ENCODE results near the gene CEP350.

CEP350 gene

DNA sequence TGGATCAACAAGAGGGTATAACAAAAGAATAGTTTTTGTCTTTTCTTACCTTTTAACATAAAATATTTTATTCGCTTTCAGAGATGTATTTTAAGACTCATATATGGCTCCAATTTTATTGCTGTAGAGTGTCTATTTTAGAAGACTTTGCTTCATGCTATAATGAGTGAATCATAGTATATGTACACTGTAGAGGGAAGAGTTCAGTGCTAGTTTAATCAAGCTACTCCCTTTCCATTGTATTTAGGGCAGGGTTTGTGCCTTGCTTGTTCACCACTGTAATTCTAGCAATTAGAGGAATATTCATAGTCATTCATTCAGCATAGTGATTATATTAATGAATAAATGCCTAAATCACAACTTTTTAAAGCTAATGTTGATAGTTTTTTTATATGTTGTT, 78.8 kb downstream of the CEP350 start:
- Histone ChIP-seq H2BK120ac (ENCODE audit: insufficient read depth, low read length, poor library complexity) (no peak overlapping the region), H3K9me3 (ENCODE audit: insufficient read depth, low read depth, low read length) (no peaks in the 10 kb centered on the region), H4K12ac (ENCODE audit: low read depth, low read length) (no peak overlapping the region), H2BK5ac (ENCODE audit: low read depth, low read length, poor library complexity) (no peak overlapping the region), H3K27ac (ENCODE audit: low read depth, low read length) (no peak overlapping the region), H3K27me3 (ENCODE audit: insufficient read depth, low read length) (no peaks in the 10 kb centered on the region), H3K4me2 (ENCODE audit: low read length) (no peak overlapping the region), H3K4me3 (ENCODE audit: low read depth, low read length) (no peak overlapping the region), H3K4me1 (ENCODE audit: control insufficient read depth in 1 of 2, insufficient read depth in 2 of 2, low read length in 2 of 2) (no peaks in the 10 kb centered on the region), H3K79me2 (ENCODE audit: control insufficient read depth, insufficient read depth, low read length, poor library complexity) (no peaks in the 10 kb centered on the region), H3K18ac (ENCODE audit: low read length) (no peak overlapping the region), H2BK12ac (ENCODE audit: low read length) (no peak overlapping the region), H3K14ac (ENCODE audit: low read length) (no peak overlapping the region), H3K4ac (ENCODE audit: low read depth, low read length) (no peak overlapping the region), H3K9ac (ENCODE audit: low read length) (no peak overlapping the region), H4K8ac (ENCODE audit: low read depth, low read length) (no peak overlapping the region), H3K23ac (ENCODE audit: low read length) (no peak overlapping the region), H2AK5ac (ENCODE audit: low read length) (no peak overlapping the region), H3K79me1 (ENCODE audit: low read length) (no peaks in the 10 kb centered on the region), H3K36me3 (ENCODE audit: control insufficient read depth in 1 of 2, insufficient read depth in 2 of 2, low read length in 2 of 2) (peaks cover 4% of the 10 kb centered on the region in 2 experiments), H2AFZ (ENCODE audit: insufficient read depth, low read length, poor library complexity) (no peak overlapping the region), H4K91ac (ENCODE audit: low read depth, low read length) (no peak overlapping the region)
- WGBS (ENCODE audit: extremely low coverage, insufficient coverage, insufficient read length): no CpG with 5 or more reads among the region's 1 CpG
- DNase-seq: no peak

DNA sequence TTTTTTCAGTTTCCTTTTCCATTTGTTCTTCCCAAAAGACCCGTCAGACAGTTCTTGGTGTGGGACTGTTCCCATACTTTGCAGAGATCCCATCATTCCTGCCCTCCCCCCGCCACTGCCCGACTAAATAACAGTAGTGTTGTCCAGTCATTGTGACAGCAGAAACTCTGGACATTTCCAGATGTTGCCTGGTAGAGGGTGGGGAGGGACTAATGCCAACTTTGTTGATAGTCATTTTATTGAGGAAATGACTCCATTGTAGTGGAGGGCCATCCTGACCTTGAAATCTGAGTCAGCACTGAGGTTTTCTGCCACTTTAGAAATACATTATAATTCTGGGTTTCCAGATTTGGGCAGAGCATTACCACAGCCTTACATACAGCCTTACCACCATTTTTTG, 85.4 kb downstream of the CEP350 start:
- WGBS (ENCODE audit: extremely low coverage, insufficient coverage, insufficient read length): no CpG with 5 or more reads among the region's 3 CpGs
- H3K18ac ChIP-seq (ENCODE audit: low read length): no peak overlapping the region

DNA sequence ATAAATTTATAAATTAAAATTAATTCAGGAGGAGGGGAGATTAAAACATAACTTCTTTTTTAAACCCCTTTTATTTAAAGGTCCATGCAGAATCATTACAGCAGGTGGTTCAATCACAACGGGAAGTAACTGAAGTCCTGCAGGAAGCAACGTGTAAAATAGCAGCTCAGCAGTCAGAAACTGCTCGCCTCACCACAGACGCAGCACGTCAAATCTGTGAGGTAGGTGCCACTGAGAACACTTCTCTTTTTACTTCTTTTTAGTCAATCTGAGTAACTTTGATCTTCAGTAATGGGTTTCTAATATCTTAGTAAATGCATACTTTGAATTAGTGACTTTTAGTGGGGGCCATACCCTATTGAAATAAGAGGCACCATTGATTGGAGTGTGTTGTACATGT, 87.0 kb downstream of the CEP350 start:
- Histone ChIP-seq H3K4me2 (ENCODE audit: low read length) (no peak overlapping the region), H2BK12ac (ENCODE audit: low read length) (no peak overlapping the region), H2AFZ (ENCODE audit: insufficient read depth, low read length, poor library complexity) (no peak overlapping the region), H3K9me3 (ENCODE audit: insufficient read depth, low read depth, low read length) (no peaks in the 10 kb centered on the region), H2BK5ac (ENCODE audit: low read depth, low read length, poor library complexity) (no peak overlapping the region), H3K27ac (ENCODE audit: low read depth, low read length) (no peak overlapping the region), H2AK5ac (ENCODE audit: low read length) (no peak overlapping the region), H4K91ac (ENCODE audit: low read depth, low read length) (no peak overlapping the region), H3K79me2 (ENCODE audit: control insufficient read depth, insufficient read depth, low read length, poor library complexity) (no peaks in the 10 kb centered on the region), H4K8ac (ENCODE audit: low read depth, low read length) (no peak overlapping the region), H3K4ac (ENCODE audit: low read depth, low read length) (no peak overlapping the region), H3K4me3 (ENCODE audit: low read depth, low read length) (no peak overlapping the region), H3K18ac (ENCODE audit: low read length) (no peak overlapping the region), H3K36me3 (ENCODE audit: control insufficient read depth in 1 of 2, insufficient read depth in 2 of 2, low read length in 2 of 2) (peaks cover 9 to 11% of the 10 kb centered on the region in 2 experiments), H3K79me1 (ENCODE audit: low read length) (no peaks in the 10 kb centered on the region), H3K4me1 (ENCODE audit: control insufficient read depth in 1 of 2, insufficient read depth in 2 of 2, low read length in 2 of 2) (no peaks in the 10 kb centered on the region), H3K23ac (ENCODE audit: low read length) (no peak overlapping the region), H4K12ac (ENCODE audit: low read depth, low read length) (no peak overlapping the region), H3K9ac (ENCODE audit: low read length) (no peak overlapping the region), H3K14ac (ENCODE audit: low read length) (no peak overlapping the region), H2BK120ac (ENCODE audit: insufficient read depth, low read length, poor library complexity) (no peak overlapping the region), H3K27me3 (ENCODE audit: insufficient read depth, low read length) (no peaks in the 10 kb centered on the region)
- no CpG with 5 or more reads among the region's 5 CpGs for WGBS (ENCODE audit: extremely low coverage, insufficient coverage, insufficient read length)
- DNase-seq: no peak

More for the DNA sequence above, 85.4 kb downstream of the CEP350 start:
- Histone ChIP-seq H3K27me3 (ENCODE audit: insufficient read depth, low read length) (no peaks in the 10 kb centered on the region), H2BK120ac (ENCODE audit: insufficient read depth, low read length, poor library complexity) (no peak overlapping the region), H3K27ac (ENCODE audit: low read depth, low read length) (no peak overlapping the region), H4K8ac (ENCODE audit: low read depth, low read length) (no peak overlapping the region), H2AFZ (ENCODE audit: insufficient read depth, low read length, poor library complexity) (no peak overlapping the region), H2BK5ac (ENCODE audit: low read depth, low read length, poor library complexity) (no peak overlapping the region), H2BK12ac (ENCODE audit: low read length) (no peak overlapping the region), H3K4ac (ENCODE audit: low read depth, low read length) (no peak overlapping the region), H3K9ac (ENCODE audit: low read length) (no peak overlapping the region), H2AK5ac (ENCODE audit: low read length) (no peak overlapping the region), H3K4me2 (ENCODE audit: low read length) (no peak overlapping the region), H3K4me3 (ENCODE audit: low read depth, low read length) (no peak overlapping the region), H3K14ac (ENCODE audit: low read length) (no peak overlapping the region), H3K4me1 (ENCODE audit: control insufficient read depth in 1 of 2, insufficient read depth in 2 of 2, low read length in 2 of 2) (no peaks in the 10 kb centered on the region), H3K23ac (ENCODE audit: low read length) (no peak overlapping the region), H4K12ac (ENCODE audit: low read depth, low read length) (no peak overlapping the region), H3K9me3 (ENCODE audit: insufficient read depth, low read depth, low read length) (no peaks in the 10 kb centered on the region), H3K36me3 (ENCODE audit: control insufficient read depth in 1 of 2, insufficient read depth in 2 of 2, low read length in 2 of 2) (peaks cover 8 to 10% of the 10 kb centered on the region in 2 experiments), H4K91ac (ENCODE audit: low read depth, low read length) (no peak overlapping the region), H3K79me1 (ENCODE audit: low read length) (no peaks in the 10 kb centered on the region), H3K79me2 (ENCODE audit: control insufficient read depth, insufficient read depth, low read length, poor library complexity) (no peaks in the 10 kb centered on the region)
- DNase-seq: no peak

DNA sequence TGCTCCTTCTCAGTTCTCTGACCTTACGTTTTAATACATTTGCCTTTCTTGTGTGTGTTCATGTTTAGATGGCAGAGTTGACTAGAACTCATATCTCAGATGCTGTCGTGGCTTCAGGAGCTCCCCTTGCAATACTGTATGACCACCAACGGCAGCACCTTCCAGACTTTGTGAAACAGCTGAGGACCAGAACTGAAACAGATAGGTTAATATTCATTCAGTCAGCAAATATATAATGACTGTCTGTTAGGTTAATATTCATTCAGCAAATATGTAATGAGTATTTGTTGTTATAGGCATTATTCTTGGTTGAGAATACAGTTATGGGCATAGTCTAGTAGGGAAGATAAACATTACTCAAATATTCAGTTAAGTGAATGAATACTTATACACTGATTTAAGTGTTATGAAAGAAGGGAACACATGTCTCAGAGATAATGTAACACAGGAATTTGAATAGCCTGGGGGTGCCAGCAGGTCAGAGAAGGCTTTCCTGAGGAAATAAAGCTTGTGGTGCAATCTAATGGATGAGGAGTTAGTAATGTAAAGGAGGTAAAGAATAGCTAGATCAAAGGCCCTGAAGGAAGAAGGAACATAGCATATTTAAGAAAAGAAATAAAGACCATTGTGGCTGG, 88.5 kb downstream of the CEP350 start:
- H3K14ac ChIP-seq (ENCODE audit: low read length): no peak overlapping the region
- no peaks in the 10 kb centered on the region for H3K9me3 ChIP-seq (ENCODE audit: insufficient read depth, low read depth, low read length)
- no peaks in the 10 kb centered on the region for H3K79me2 ChIP-seq (ENCODE audit: control insufficient read depth, insufficient read depth, low read length, poor library complexity)
- H3K18ac ChIP-seq (ENCODE audit: low read length): no peak overlapping the region
- no peak overlapping the region for H2BK12ac ChIP-seq (ENCODE audit: low read length)
- no peak overlapping the region for H2AFZ ChIP-seq (ENCODE audit: insufficient read depth, low read length, poor library complexity)
- H2BK5ac ChIP-seq (ENCODE audit: low read depth, low read length, poor library complexity): no peak overlapping the region
- peaks cover 9% of the 10 kb centered on the region in 2 experiments for H3K36me3 ChIP-seq (ENCODE audit: control insufficient read depth in 1 of 2, insufficient read depth in 2 of 2, low read length in 2 of 2)
- no peak overlapping the region for H3K27ac ChIP-seq (ENCODE audit: low read depth, low read length)
- peak overlapping the region; percentile 40 for H3K23ac ChIP-seq (ENCODE audit: low read length)
- no peaks in the 10 kb centered on the region for H3K79me1 ChIP-seq (ENCODE audit: low read length)
- H2AK5ac ChIP-seq (ENCODE audit: low read length): no peak overlapping the region
- peak; percentile 92 to 98 for DNase-seq
- H3K4ac ChIP-seq (ENCODE audit: low read depth, low read length): no peak overlapping the region
- no peak overlapping the region for H4K91ac ChIP-seq (ENCODE audit: low read depth, low read length)
- H3K4me1 ChIP-seq (ENCODE audit: control insufficient read depth in 1 of 2, insufficient read depth in 2 of 2, low read length in 2 of 2): no peaks in the 10 kb centered on the region
- H2BK120ac ChIP-seq (ENCODE audit: insufficient read depth, low read length, poor library complexity): no peak overlapping the region
- no peak overlapping the region for H3K4me3 ChIP-seq (ENCODE audit: low read depth, low read length)
- H3K4me2 ChIP-seq (ENCODE audit: low read length): no peak overlapping the region
- H4K12ac ChIP-seq (ENCODE audit: low read depth, low read length): no peak overlapping the region
- no peak overlapping the region for H3K9ac ChIP-seq (ENCODE audit: low read length)
- WGBS (ENCODE audit: extremely low coverage, insufficient coverage, insufficient read length): no CpG with 5 or more reads among the region's 3 CpGs
- no peaks in the 10 kb centered on the region for H3K27me3 ChIP-seq (ENCODE audit: insufficient read depth, low read length)
- no peak overlapping the region for H4K8ac ChIP-seq (ENCODE audit: low read depth, low read length)

Data from trophoblast cell (in vitro differentiated cells and primary cell).